Pons (tissue), 1 donor: ENCODE data around the gene TMEM145.
"Not testable (repeated sequence)": the region's sequence is repeated elsewhere in the genome, so short reads cannot be mapped to it uniquely, and the experiment has no call there.

ENCODE experiments used
- DNase-seq: peaks from one replicate; pipeline ENCODE4 v3.0.0-alpha.2; 2016; ENCODE audit warnings: low spot score

Gene TMEM145

DNA sequence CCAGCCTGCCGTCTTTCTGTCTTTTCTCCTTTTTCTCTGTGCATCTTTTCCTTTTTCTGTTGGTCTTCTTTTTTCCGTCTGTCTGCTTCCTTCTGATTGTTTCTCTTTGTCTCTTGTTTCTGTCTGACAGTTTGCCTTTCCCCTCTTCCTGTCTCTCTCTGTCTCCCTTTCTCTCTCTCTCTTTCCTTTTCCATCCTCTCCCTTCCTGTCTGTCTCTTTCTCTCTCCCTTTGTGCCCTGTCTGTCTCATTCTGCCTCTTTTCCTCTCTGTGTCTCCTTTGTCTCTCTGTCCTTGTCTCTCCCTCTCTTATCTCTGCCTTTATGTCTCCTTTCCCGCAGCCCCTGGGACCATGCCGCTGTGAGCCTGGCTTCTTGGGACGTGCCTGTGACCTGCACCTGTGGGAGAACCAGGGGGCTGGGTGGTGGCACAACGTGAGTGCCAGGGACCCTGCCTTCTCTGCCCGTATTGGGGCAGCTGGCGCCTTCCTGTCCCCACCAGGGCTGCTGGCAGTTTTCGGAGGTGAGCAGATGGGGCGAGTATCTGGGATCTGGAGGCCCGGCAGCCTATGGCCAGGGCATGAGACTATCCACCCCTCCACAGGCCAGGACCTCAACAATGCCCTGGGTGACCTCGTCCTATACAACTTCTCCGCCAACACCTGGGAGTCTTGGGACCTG, 21.7 kb downstream of the TMEM145 start:
- DNase-seq = no peak

DNA sequence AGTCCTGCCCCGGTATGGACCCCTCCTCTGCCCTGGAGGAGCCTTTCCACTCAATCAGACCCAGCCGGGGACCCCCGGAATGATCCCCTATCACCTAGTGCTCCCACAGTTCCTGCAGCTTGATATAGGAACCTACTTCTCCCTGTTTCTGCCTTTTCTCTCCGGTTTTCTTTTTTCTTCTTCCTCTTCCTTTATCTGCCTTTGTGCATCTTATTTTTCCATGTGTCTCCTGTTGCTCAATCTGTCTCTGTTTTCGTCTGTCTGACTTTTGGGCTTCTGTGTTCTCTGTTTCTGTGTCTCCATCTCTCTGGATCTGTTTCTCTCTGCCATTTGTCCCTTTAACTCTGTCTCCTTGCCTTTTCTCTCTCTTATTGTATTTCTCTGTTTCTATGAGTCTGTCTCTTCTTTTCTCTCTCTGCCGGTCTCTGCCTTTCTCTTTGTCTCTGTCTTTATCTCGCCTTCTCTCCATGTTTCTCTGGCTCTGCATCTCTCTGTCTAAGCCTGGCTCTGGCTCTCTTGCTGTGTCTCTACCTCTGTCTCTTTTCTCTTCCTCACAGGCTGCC, 22.3 kb downstream of the TMEM145 start:
- no peak for DNase-seq

DNA sequence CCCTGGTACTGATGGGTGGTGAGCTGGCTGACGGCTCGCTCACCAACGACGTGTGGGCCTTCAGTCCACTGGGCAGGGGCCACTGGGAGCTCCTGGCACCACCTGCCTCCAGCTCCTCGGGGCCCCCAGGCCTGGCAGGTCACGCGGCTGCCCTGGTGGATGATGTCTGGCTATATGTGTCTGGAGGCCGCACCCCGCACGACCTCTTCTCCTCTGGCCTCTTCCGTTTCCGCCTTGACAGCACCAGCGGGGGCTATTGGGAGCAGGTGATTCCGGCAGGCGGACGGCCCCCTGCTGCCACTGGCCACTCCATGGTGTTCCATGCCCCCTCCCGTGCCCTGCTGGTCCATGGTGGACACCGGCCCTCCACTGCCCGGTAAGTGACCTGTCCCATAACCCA, 22.9 kb downstream of the TMEM145 start:
- DNase-seq = no peak

- not testable (repeated sequence) for DNase-seq
Observed at GRCh38 chr19:42339126-42339860, 26.2 kb downstream of the TMEM145 start.

- DNase-seq = not testable (repeated sequence)
Observed at GRCh38 chr19:42339922-42340321, 26.8 kb downstream of the TMEM145 start.

DNA sequence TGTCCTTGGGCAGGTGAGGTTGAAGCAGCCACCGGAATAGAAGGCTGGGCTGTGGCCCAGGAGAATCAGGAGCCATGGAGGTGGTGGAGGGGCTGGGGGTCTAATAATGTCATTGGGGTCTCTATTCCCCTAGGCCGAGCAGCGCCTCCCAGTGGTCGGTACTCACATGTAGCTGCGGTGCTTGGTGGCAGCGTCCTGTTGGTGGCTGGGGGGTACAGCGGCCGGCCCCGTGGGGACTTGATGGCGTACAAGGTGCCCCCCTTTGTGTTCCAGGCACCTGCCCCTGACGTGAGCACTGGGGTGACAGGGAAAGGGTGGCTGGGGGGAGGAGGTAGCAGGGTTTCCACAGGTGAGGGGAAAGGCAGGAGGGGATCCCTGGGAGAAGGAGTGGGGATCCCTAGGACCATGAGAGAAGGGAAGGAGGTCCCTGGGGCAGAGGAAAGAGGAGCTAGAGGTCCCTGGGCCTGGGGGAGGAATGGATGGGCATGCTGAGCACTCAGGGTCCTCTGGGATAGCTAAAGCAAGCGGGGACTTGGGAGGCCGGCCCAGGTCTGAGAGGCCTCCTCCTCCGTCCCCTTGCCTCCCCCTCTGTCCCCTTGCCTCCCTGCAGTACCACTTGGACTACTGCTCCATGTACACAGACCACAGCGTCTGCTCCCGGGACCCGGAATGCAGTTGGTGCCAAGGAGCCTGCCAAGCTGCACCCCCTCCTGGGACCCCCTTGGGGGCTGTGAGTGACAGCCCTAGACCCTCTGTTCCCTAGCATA, 30.4 kb downstream of the TMEM145 start:
- no peak for DNase-seq

GRCh38 chr19:42344336-42344893, 31.3 kb downstream of the TMEM145 start:
- no peak for DNase-seq

DNA sequence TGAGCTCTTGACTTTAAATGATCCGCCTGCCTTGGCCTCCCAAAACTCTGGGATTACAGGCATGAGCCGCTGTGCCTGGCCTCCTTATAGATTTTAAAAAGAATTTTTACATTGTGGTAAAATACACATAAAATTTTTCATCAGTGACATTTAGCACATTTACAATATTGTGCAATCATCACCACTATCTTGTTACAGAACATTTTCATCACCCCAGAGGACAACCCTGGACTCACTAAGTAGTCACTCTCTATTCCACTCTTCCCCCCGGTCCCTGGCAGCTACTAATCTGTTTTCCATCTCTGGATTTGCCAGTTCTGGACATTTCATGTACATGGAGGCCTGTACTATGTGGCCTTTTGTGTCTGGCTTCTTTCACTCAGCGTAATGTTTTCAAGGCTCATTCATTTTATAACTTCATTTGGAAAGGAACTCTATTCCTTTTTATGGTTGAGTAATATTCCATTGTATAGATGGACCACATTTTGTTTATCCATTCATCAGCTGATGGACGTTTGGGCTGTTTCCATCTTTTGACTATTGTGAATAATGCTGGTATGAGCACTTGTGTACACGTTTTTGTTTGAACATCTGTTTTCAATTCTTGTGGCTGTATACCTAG, 32.2 kb downstream of the TMEM145 start:
- DNase-seq = no peak

DNA sequence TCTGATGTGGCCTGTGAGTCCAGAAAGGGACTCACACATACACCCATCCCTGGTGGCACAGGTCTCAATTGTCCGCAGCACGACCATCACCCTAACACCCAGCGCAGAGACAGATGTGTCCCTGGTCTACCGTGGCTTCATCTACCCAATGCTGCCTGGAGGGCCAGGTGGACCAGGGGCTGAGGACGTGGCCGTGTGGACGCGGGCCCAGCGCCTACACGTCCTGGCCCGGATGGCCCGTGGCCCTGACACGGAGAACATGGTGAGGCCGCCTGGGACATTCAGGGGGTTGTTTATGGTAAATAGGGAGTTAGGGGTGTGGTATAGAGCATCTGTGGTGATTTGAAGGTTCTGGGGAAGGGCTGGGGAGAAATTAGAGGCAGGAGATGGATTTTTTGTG, 35.1 kb downstream of the TMEM145 start:
- DNase-seq = no peak

GRCh38 chr19:42349378-42350107, 36.4 kb downstream of the TMEM145 start:
- no peak for DNase-seq

GRCh38 chr19:42350417-42350816, 37.3 kb downstream of the TMEM145 start:
- DNase-seq = no peak

GRCh38 chr19:42351079-42351735, 38.1 kb downstream of the TMEM145 start:
- no peak for DNase-seq

- DNase-seq = no peak
Observed at GRCh38 chr19:42352301-42353259, 39.5 kb downstream of the TMEM145 start.

DNA sequence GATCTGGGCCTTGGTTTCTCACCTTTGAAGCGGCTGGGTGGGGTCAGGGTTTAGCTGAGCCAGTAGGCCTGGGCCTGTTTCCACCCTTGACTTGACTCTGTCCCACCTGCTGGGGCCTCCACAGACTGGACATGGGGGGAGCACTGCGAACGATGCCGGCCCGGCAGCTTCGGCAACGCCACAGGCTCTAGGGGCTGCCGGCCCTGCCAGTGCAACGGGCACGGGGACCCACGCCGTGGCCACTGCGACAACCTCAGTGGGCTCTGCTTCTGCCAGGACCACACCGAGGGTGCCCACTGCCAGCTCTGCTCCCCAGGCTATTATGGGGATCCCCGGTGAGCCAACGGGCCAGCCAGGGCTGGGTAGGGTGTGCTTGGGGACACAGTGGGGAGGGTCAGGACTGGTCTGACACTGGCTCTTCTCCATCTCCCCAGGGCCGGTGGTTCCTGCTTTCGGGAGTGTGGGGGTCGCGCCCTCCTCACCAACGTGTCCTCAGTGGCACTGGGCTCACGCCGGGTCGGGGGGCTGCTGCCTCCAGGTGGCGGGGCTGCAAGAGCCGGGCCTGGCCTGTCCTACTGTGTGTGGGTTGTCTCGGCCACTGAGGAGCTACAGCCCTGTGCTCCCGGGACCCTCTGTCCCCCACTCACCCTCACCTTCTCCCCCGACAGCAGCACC, 40.4 kb downstream of the TMEM145 start:
- no peak for DNase-seq

DNA sequence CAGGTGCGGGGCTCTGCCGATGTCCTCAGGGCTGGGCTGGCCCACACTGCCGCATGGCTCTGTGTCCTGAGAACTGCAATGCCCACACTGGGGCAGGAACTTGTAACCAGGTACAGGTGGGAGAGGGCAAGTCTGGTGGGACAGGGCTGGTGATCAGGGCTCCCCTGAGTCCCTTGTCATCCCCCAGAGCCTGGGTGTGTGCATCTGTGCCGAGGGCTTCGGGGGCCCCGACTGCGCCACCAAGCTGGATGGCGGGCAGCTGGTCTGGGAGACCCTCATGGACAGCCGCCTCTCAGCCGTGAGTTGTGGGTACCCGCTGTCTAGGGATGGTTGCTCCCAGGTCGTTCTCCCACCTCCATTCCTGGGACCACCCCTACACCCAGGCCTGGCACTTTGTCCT, 42.8 kb downstream of the TMEM145 start:
- DNase-seq = no peak

DNA sequence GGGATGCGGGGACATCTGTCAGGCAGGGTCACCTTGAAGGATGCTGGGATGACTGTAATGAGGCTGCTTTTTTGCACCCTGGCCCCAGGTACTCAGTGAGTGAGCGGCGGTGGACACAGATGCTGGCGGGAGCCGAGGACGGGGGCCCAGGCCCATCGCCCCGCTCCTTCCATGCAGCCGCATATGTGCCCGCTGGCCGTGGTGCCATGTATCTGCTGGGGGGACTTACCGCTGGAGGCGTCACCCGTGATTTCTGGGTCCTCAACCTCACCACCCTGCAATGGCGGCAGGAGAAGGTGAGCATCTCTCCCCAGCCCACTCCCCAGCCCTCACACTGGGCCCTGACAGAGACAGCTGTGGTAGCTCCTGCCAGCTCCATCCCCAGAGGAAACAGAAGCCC, 43.6 kb downstream of the TMEM145 start:
- DNase-seq = no peak

DNA sequence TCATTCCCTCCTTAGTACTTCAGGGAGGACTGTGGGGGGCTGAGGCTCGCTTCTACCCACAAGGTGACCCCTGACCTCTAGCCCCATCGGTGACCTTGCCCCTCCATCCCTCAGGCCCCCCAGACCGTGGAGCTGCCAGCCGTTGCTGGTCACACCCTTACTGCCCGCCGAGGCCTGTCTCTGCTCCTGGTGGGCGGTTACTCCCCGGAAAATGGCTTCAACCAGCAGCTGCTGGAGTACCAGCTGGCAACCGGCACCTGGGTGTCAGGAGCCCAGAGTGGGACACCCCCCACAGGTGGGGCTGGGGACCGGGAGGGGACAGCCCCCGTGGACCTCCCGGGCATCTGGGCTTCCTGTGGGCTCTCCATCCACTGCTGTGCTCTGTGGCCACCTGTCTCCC, 44.2 kb downstream of the TMEM145 start:
- DNase-seq = no peak

- DNase-seq = no peak
Observed at GRCh38 chr19:42360787-42361544, 47.9 kb downstream of the TMEM145 start.
